Esophagus muscularis mucosa (tissue), 4 donors: Measurements from ENCODE around the gene PAWR. TPM values are rescaled to one million over a fixed set of nuclear protein-coding genes. Genes with fewer than 3 reads are reported as not detected.

Experiments
- DNase-seq: peaks from one replicate; pipeline ENCODE4 v3.0.0-alpha.2; 2017; ENCODE audit errors: extremely low spot score
- H3K27ac ChIP-seq, 4 donors: fragments of 200-600 bp; sonication (generic); replicated peaks in 1 of 4; 1 replicate in 3 of 4; 2 replicates in 1 of 4; pipeline ENCODE4 v1.5.1; 2016 to 2019; ENCODE audit warnings: mild to moderate bottlenecking in 1 of 4
- H3K27me3 ChIP-seq, 4 donors: fragments of 200-600 bp; sonication (generic); one replicate each; pipeline versions ENCODE4 v1.5.1 to v1.6.0; 2016 to 2019
- H3K36me3 ChIP-seq, 4 donors: fragments of 200-600 bp; sonication (generic); one replicate each; pipeline ENCODE4 v1.5.1; 2016 to 2019
- H3K4me1 ChIP-seq, 4 donors: fragments of 200-600 bp; sonication (generic); one replicate each; pipeline ENCODE4 v1.5.1; 2016 to 2019
- H3K4me3 ChIP-seq, 4 donors: fragments of 200-600 bp; sonication (generic); 1 replicate in 2 of 4; 2 replicates in 2 of 4; pipeline ENCODE4 v1.5.1; 2016 to 2019; ENCODE audit warnings: mild to moderate bottlenecking in 4 of 4, moderate library complexity in 1 of 4
- H3K9me3 ChIP-seq, 4 donors: fragments of 200-600 bp; sonication (generic); 1 replicate in 3 of 4; 2 replicates in 1 of 4; pipeline ENCODE4 v1.5.1; 2016 to 2019
- CTCF ChIP-seq, 3 experiments: fragments of 200-600 bp in 2 of 3; fragments of 450-650 bp in 1 of 3; sonication (generic) in 2 of 3; IDR thresholded peaks; one replicate each; pipeline ENCODE4 v1.5.1; 2017 to 2019; ENCODE audit warnings: antibody characterized with exemption in 3 of 3, mild to moderate bottlenecking in 2 of 3, moderate library complexity in 1 of 3
- EP300 ChIP-seq: sonication (generic); formaldehyde crosslinking; IDR thresholded peaks from one replicate; pipeline ENCODE4 v1.6.1; 2017; ENCODE audit warnings: antibody characterized with exemption
- POLR2A ChIP-seq: fragments of 450-650 bp; IDR thresholded peaks from one replicate; pipeline ENCODE4 v1.6.1; 2017; ENCODE audit warnings: antibody characterized with exemption, moderate library complexity, mild to moderate bottlenecking, low read depth
- POLR2AphosphoS5 ChIP-seq, 2 donors: sonication (generic); formaldehyde crosslinking; IDR thresholded peaks; one replicate each; pipeline ENCODE4 v1.6.1; 2017; ENCODE audit warnings: antibody characterized with exemption in 2 of 2
- WGBS: methylation state at CpG from one replicate; pipeline ENCODE4 v1.1.5; 2018; 5-methylcytosine and 5-hydroxymethylcytosine counted together
- intact Hi-C: fragments of 100-400 bp; cut with DNase I; formaldehyde crosslinking; loops from one replicate; pipeline ENCODE4 v1.15.1; 2023
- total RNA-seq, 4 donors: library from RNA; depleted of rRNA; stranded (reverse); fragments of >200 nt; gene quantifications; one replicate each; pipeline versions ENCODE4 v1.1.0 to v1.2.1, GENCODE V29; 2016

PAWR gene
- total RNA-seq, 4 donors from 2014 or later, result 63.1 to 127 (median 97.9) TPM

GRCh38 chr12:79706156-79706555, 15.4 kb upstream of the PAWR start:
- Histone ChIP-seq H3K4me3 (no peak overlapping the region), H3K4me1 (peaks cover 0 to 6% (median 3%) of the 10 kb centered on the region in 4 donors), H3K27me3 (no peaks in the 10 kb centered on the region), H3K36me3 (no peaks in the 10 kb centered on the region), H3K9me3 (no peaks in the 10 kb centered on the region), H3K27ac (no peak overlapping the region)
- no peak for TF ChIP-seq CTCF (IDR thresholded peaks at IDR 0.05)
- TF ChIP-seq EP300, result no peak
- no peak for TF ChIP-seq POLR2AphosphoS5 (IDR thresholded peaks at IDR 0.05)
- no peak for TF ChIP-seq POLR2A
- no peak for DNase-seq
- intact Hi-C loops, result no loop called here

- Histone ChIP-seq H3K27me3 (no peaks in the 10 kb centered on the region), H3K9me3 (no peaks in the 10 kb centered on the region), H3K27ac (no peak overlapping the region), H3K4me3 (no peak overlapping the region), H3K4me1 (no peaks in the 10 kb centered on the region), H3K36me3 (no peaks in the 10 kb centered on the region)
- 92% methylated on average over 3 of the region's 3 CpGs for WGBS
- intact Hi-C loops, result no loop called here
- TF ChIP-seq POLR2AphosphoS5 (IDR thresholded peaks at IDR 0.05) (no peak), CTCF (IDR thresholded peaks at IDR 0.05) (no peak), POLR2A (no peak), EP300 (no peak)
- no peak for DNase-seq
These were observed 8.2 kb upstream of the PAWR start for GRCh38 chr12:79698966-79699365.

- no peak overlapping the region for H3K4me3 ChIP-seq
- TF ChIP-seq POLR2AphosphoS5 (IDR thresholded peaks at IDR 0.05) (no peak), EP300 (no peak), POLR2A (no peak)
- no peak for DNase-seq
- WGBS, result 78% methylated on average over 3 of the region's 3 CpGs
- no peaks in the 10 kb centered on the region for H3K27me3 ChIP-seq
- intact Hi-C loops, result no loop called here
- H3K4me1 ChIP-seq, result peaks cover 0 to 16% (median 9%) of the 10 kb centered on the region in 4 donors
- no peaks in the 10 kb centered on the region for H3K36me3 ChIP-seq
- H3K27ac ChIP-seq, result no peak overlapping the region
- H3K9me3 ChIP-seq, result no peaks in the 10 kb centered on the region
These were observed 5.7 kb upstream of the PAWR start for GRCh38 chr12:79696416-79696815.

- 67% methylated on average over 6 of the region's 6 CpGs for WGBS
- Histone ChIP-seq H3K4me3 (no peak overlapping the region), H3K9me3 (no peaks in the 10 kb centered on the region), H3K27ac (peak overlapping the region in 1 of 4 donors; percentile 93), H3K36me3 (no peaks in the 10 kb centered on the region), H3K4me1 (peaks cover 0 to 30% (median 16%) of the 10 kb centered on the region in 4 donors), H3K27me3 (no peaks in the 10 kb centered on the region)
- intact Hi-C loops, result loop anchor here (5.0 kb wide), 1 partner anchor 239 kb away; no protein-coding TSS in a partner anchor
- DNase-seq, result no peak
- TF ChIP-seq POLR2A, result no peak
- TF ChIP-seq EP300, result no peak
- no peak for TF ChIP-seq CTCF (IDR thresholded peaks at IDR 0.05)
- TF ChIP-seq POLR2AphosphoS5 (IDR thresholded peaks at IDR 0.05), result no peak
These were observed 2.3 kb upstream of the PAWR start for GRCh38 chr12:79692860-79693577.

- H3K27me3 ChIP-seq, result no peaks in the 10 kb centered on the region
- H3K27ac ChIP-seq, result peak overlapping the region; percentile 85 to 94 (median 93)
- H3K4me3 ChIP-seq, result peak overlapping the region; percentile 77 to 97 (median 85)
- TF ChIP-seq POLR2A (no peak), POLR2AphosphoS5 (IDR thresholded peaks at IDR 0.05) (no peak), CTCF (IDR thresholded peaks at IDR 0.05) (no peak), EP300 (no peak)
- H3K36me3 ChIP-seq, result no peaks in the 10 kb centered on the region
- 15% methylated on average over 11 of the region's 11 CpGs for WGBS
- DNase-seq, result no peak
- peaks cover 0 to 34% (median 24%) of the 10 kb centered on the region in 4 donors for H3K4me1 ChIP-seq
- intact Hi-C loops, result loop anchor here (5.0 kb wide), 1 partner anchor 241 kb away; no protein-coding TSS in a partner anchor
- H3K9me3 ChIP-seq, result no peaks in the 10 kb centered on the region
These were observed 916 bp upstream of the PAWR start for GRCh38 chr12:79691511-79692248.
